Panc1 (cell line): ENCODE measurements around the gene AGPAT3. TPM values are rescaled to one million over a fixed set of nuclear protein-coding genes. Genes with fewer than 3 reads are reported as not detected.

ENCODE experiments used
- ATAC-seq: fragments of 200-7000 bp; cut with Tn5 transposase; 2 replicates; pipeline ENCODE4 v1.9.1; 2020; ENCODE audit warnings: mild to moderate bottlenecking, moderate library complexity
- BruUV-seq: library from RNA; stranded (reverse); fragments of 400-500 nt; replicated peaks from 2 replicates; lab custom pipeline; 2021; lab: Mats Ljungman, UMichigan
- CTCF ChIA-PET: fragments of 300-600 bp; sonication (Branson Sonifier 250); formaldehyde crosslinking; loops from one replicate; lab custom pipeline; 2022; ENCODE audit warnings: antibody characterized with exemption; lab: Charles Lee
- POLR2A ChIA-PET: fragments of 300-600 bp; sonication (Branson Sonifier 250); formaldehyde crosslinking; loops from one replicate; lab custom pipeline; 2022; ENCODE audit warnings: antibody characterized with exemption; lab: Charles Lee
- DNase-seq: peaks from one replicate; pipeline ENCODE4 v3.0.0-alpha.2; 2010; ENCODE audit warnings: low read depth, low spot score
- H3K27ac ChIP-seq: 2 replicates; pipeline ENCODE4 v1.5.1; 2011; ENCODE audit warnings: mild to moderate bottlenecking, low read length, inconsistent platforms
- H3K27me3 ChIP-seq: fragments of 200-500 bp; sonication (Bioruptor generic); 2 replicates; pipeline ENCODE4 v1.6.0; 2014; ENCODE audit warnings: low read length, inconsistent platforms; ENCODE audit not compliant: control insufficient read depth, insufficient read depth
- H3K36me3 ChIP-seq: fragments of 200-500 bp; sonication (Bioruptor generic); 2 replicates; pipeline ENCODE4 v1.5.1; 2014; ENCODE audit warnings: inconsistent platforms, mild to moderate bottlenecking, low read length, moderate library complexity; ENCODE audit not compliant: control insufficient read depth, insufficient read depth
- H3K4me1 ChIP-seq: 2 replicates; pipeline ENCODE4 v1.5.1; 2011; ENCODE audit warnings: inconsistent platforms, mild to moderate bottlenecking, low read length, moderate library complexity; ENCODE audit not compliant: control insufficient read depth, insufficient read depth
- H3K4me3 ChIP-seq, 2 experiments: 2 replicates each; pipeline ENCODE4 v1.5.1; 2011 to 2012; ENCODE audit warnings: low read depth in 2 of 2, low read length in 2 of 2, mild to moderate bottlenecking in 2 of 2, inconsistent platforms in 1 of 2, moderate library complexity in 1 of 2
- H3K9me3 ChIP-seq: fragments of 200-500 bp; sonication (Bioruptor generic); 2 replicates; pipeline ENCODE4 v1.5.1; 2014; ENCODE audit warnings: low read depth, mild to moderate bottlenecking, inconsistent platforms, low read length, moderate library complexity; ENCODE audit not compliant: control insufficient read depth, insufficient read depth
- POLR2AphosphoS5 ChIP-seq: IDR thresholded peaks from 2 replicates; pipeline ENCODE4 v1.6.1; 2012; ENCODE audit warnings: mild to moderate bottlenecking, low read depth, low read length, moderate library complexity
- SIN3A ChIP-seq: IDR thresholded peaks from 2 replicates; pipeline ENCODE4 v1.6.1; 2012; ENCODE audit warnings: low read depth, mild to moderate bottlenecking, low read length, moderate library complexity, borderline replicate concordance; ENCODE audit not compliant: insufficient read depth
- TCF7L2 ChIP-seq: IDR thresholded peaks from 2 replicates; pipeline ENCODE4 v1.6.1; 2011; ENCODE audit warnings: mild to moderate bottlenecking, low read depth, low read length, inconsistent platforms
- in situ Hi-C: cut with HindIII; loops from 2 replicates; pipeline ENCODE4 v1.10.0; 2016; ENCODE audit warnings: low sequenced_read_pairs, low pct_unique_long_range_greater_than_20kb
- intact Hi-C: fragments of 100-400 bp; cut with micrococcal nuclease; formaldehyde crosslinking; loops from one replicate; pipeline ENCODE4 v1.10.0; 2022; ENCODE audit not compliant: unreplicated experiment
- total RNA-seq: library from RNA; stranded (reverse); gene quantifications from one replicate; pipeline ENCODE4 v1.2.1, GENCODE V29; 2021; ENCODE audit not compliant: unreplicated experiment
- TF ChIP-seq, protein P1 (sequence below), 2 experiments: IDR thresholded peaks; 2 replicates each; pipeline ENCODE4 v1.6.1; 2011 to 2012; ENCODE audit warnings: low read depth in 2 of 2, control low read depth in 1 of 2, low read length in 1 of 2, mild to moderate bottlenecking in 1 of 2, moderate library complexity in 1 of 2; ENCODE audit not compliant: insufficient read depth in 1 of 2
- TF ChIP-seq, protein P2 (sequence below): fragments of 450-650 bp; IDR thresholded peaks from 2 replicates; pipeline ENCODE4 v1.5.1; 2017; ENCODE audit warnings: mild to moderate bottlenecking

Gene AGPAT3
- total RNA-seq, 1 experiment from 2014 or later, result 40.1 TPM

DNA sequence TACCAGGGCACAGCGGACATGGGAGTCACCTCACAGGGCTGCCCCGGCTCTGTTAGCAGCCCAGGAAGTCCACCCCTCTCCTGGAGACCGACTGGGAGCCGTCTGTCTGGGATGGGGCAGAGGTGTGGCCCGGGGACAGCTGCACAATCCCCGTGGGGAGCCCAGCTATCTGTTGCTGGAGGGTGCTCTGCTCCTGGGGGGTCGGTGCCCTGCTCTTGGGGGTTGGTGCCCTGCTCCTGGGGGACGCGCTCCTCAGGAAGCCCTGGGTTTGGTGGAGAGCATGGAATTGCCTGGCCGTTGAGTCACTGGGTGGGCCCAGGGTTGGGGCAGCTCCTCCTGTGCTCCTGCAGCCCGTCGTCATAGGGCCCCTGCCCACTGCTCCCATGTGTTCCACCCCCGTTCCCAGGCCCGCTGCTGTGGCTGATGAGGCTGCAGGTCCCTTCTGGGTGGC is 39.3 kb downstream of the AGPAT3 start:
- BruUV-seq, result no TSS peak
- TF ChIP-seq SIN3A, result no peak
- TF ChIP-seq, protein P1, sequence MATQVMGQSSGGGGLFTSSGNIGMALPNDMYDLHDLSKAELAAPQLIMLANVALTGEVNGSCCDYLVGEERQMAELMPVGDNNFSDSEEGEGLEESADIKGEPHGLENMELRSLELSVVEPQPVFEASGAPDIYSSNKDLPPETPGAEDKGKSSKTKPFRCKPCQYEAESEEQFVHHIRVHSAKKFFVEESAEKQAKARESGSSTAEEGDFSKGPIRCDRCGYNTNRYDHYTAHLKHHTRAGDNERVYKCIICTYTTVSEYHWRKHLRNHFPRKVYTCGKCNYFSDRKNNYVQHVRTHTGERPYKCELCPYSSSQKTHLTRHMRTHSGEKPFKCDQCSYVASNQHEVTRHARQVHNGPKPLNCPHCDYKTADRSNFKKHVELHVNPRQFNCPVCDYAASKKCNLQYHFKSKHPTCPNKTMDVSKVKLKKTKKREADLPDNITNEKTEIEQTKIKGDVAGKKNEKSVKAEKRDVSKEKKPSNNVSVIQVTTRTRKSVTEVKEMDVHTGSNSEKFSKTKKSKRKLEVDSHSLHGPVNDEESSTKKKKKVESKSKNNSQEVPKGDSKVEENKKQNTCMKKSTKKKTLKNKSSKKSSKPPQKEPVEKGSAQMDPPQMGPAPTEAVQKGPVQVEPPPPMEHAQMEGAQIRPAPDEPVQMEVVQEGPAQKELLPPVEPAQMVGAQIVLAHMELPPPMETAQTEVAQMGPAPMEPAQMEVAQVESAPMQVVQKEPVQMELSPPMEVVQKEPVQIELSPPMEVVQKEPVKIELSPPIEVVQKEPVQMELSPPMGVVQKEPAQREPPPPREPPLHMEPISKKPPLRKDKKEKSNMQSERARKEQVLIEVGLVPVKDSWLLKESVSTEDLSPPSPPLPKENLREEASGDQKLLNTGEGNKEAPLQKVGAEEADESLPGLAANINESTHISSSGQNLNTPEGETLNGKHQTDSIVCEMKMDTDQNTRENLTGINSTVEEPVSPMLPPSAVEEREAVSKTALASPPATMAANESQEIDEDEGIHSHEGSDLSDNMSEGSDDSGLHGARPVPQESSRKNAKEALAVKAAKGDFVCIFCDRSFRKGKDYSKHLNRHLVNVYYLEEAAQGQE (IDR thresholded peaks at IDR 0.05; ENCODE audit: insufficient read depth in 1 of 2, low read depth in 2 of 2, low read length in 1 of 2), result no peak
- no peak for TF ChIP-seq POLR2AphosphoS5
- TF ChIP-seq TCF7L2, result no peak
- TF ChIP-seq, protein P2, sequence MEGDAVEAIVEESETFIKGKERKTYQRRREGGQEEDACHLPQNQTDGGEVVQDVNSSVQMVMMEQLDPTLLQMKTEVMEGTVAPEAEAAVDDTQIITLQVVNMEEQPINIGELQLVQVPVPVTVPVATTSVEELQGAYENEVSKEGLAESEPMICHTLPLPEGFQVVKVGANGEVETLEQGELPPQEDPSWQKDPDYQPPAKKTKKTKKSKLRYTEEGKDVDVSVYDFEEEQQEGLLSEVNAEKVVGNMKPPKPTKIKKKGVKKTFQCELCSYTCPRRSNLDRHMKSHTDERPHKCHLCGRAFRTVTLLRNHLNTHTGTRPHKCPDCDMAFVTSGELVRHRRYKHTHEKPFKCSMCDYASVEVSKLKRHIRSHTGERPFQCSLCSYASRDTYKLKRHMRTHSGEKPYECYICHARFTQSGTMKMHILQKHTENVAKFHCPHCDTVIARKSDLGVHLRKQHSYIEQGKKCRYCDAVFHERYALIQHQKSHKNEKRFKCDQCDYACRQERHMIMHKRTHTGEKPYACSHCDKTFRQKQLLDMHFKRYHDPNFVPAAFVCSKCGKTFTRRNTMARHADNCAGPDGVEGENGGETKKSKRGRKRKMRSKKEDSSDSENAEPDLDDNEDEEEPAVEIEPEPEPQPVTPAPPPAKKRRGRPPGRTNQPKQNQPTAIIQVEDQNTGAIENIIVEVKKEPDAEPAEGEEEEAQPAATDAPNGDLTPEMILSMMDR, result no peak
- no peaks in the 10 kb centered on the region for H3K27me3 ChIP-seq
- CTCF ChIA-PET, result no interaction called here
- H3K27ac ChIP-seq, result no peak overlapping the region
- ATAC-seq, result no peak
- no peaks in the 10 kb centered on the region for H3K36me3 ChIP-seq
- H3K9me3 ChIP-seq, result no peaks in the 10 kb centered on the region
- intact Hi-C loops (no loop called here), in situ Hi-C loops (no loop called here)
- no peaks in the 10 kb centered on the region for H3K4me1 ChIP-seq
- POLR2A ChIA-PET, result interaction anchor here (0.7 kb wide), 1 partner anchor 151 kb away, joined by 7 read pairs; no protein-coding TSS in a partner anchor
- H3K4me3 ChIP-seq, result no peak overlapping the region
- DNase-seq, result no peak

DNA sequence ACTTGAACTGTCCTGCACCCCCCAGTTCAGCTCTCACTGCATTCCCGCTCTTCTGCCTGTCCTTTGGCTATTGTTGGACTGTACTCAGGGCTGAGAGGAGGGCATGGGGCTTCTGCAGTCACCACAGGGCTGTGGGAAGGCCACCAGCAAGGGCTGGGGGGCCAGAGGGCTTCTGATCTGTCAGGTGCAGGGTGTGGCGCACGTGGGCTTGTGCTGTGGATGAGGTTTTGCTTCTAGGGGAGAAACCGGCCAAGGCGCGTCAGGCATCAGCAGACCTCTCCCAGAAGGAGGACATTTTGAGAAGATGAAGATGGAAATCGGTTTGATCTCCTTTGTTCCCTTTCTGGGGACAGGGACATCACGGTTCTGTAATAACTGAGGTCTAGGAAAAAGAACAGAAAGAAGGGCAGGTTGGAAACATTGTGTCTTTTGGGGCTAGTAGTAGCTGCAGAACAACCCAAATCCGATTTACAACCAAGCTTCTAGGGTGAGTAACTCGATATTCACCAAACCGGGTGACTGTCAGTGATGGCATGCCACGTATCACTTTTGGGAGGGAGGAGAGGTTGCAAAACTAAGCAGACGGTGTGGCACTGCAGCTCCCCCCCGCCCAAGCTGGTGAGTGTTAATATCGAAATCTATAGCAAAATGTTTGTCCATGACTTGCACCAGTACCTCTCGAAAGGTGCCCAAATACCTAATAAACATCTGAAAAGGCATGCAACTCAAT is 40.9 kb downstream of the AGPAT3 start:
- intact Hi-C loops (no loop called here), in situ Hi-C loops (loop anchor here (5.0 kb wide), 1 partner anchor 39 kb away; the partner anchor contains the start of gene AGPAT3)
- H3K4me3 ChIP-seq, result no peak overlapping the region
- H3K4me1 ChIP-seq, result no peaks in the 10 kb centered on the region
- no peaks in the 10 kb centered on the region for H3K36me3 ChIP-seq
- H3K9me3 ChIP-seq, result no peaks in the 10 kb centered on the region
- no peak overlapping the region for H3K27ac ChIP-seq
- ATAC-seq (no peak), DNase-seq (no peak)
- no TSS peak for BruUV-seq
- ChIA-PET POLR2A (no interaction called here), CTCF (no interaction called here)
- TF ChIP-seq, protein P1 (IDR thresholded peaks at IDR 0.05; ENCODE audit: insufficient read depth in 1 of 2, low read depth in 2 of 2, low read length in 1 of 2), result no peak
- no peak for TF ChIP-seq SIN3A
- no peaks in the 10 kb centered on the region for H3K27me3 ChIP-seq
